Measurements from ENCODE around the gene RELL2.

Gene RELL2

DNA sequence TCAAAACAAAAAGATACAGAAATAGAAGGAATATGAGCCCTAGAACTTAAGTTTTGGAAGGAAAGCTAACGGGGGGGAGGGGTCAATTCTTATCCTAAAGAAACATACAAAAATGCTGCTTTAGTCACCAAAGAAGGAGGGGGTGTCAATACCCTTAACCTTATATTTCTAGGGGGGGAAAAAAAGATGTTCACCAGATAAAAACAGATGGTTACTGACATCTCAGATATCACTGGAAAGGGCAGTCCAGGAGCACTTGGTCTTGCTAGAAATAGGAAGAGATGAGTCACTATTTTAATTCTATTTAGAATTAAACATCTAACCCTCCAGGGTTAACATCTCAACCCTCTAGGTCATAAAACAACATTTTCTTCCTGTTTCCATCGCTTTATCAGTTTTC is 19.7 kb upstream of the RELL2 start:
- H3K9me3 ChIP-seq (ENCODE audit: control insufficient read depth, insufficient read depth, low read depth, low read length): no peaks in the 10 kb centered on the region
- peak overlapping the region; percentile 81 for H3K4me3 ChIP-seq (ENCODE audit: low read depth, low read length)
- CTCF ChIA-PET: interaction anchor here (1.0 to 3.9 kb wide), 11 partner anchors 10 to 200 kb away, joined by 3 to 51 read pairs (median 5); partner anchors contain the start of genes HDAC3 and RELL2
- H3K36me3 ChIP-seq (ENCODE audit: control insufficient read depth in 2 of 2, insufficient read depth in 1 of 2, low read length in 2 of 2): peaks cover 18 to 31% of the 10 kb centered on the region in 2 experiments
- peaks cover 30% of the 10 kb centered on the region for H3K4me1 ChIP-seq (ENCODE audit: control insufficient read depth, insufficient read depth, low read length)
- no peak for TF ChIP-seq ZNF837 (tag by site-specific recombination; IDR thresholded peaks at IDR 0.05)
- no peak for TF ChIP-seq ZBTB17 (tag by site-specific recombination; IDR thresholded peaks at IDR 0.05)
- TF ChIP-seq ZNF239 (tag by site-specific recombination; IDR thresholded peaks at IDR 0.05): no peak
- TF ChIP-seq ZFP41 (tag by site-specific recombination; IDR thresholded peaks at IDR 0.05; ENCODE audit: borderline replicate concordance): no peak
- no peak for TF ChIP-seq ZNF175 (tag by site-specific recombination; IDR thresholded peaks at IDR 0.05)
- H3K27ac ChIP-seq (ENCODE audit: extremely low read depth, low read depth, low read length): peak overlapping the region; percentile 78; the same call in 1 of the 2 replicates
- POLR2A ChIA-PET: interaction anchor here (0.5 to 3.0 kb wide), 3 partner anchors 20 to 43 kb away, joined by 4 to 37 read pairs (median 27); partner anchors contain the start of genes HDAC3 and RELL2

DNA sequence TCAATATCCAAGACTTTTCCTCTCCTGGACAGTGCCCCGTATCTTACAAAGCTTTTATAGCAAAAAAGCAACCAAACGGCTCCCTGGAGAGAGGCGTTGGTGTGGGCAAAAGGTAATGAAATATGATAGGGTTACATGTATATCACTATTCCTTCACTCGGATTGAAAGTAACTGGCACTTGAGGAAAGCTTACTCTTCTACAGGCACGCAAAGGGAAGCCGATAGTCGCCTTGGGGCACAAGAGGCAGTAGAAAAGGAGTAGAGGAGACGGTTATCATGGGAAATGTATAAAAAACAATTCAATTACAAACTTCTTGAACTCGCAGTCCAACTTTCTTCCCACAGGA is 19.1 kb upstream of the RELL2 start:
- Histone ChIP-seq H3K9me3 (ENCODE audit: control insufficient read depth, insufficient read depth, low read depth, low read length) (no peaks in the 10 kb centered on the region), H3K27ac (ENCODE audit: extremely low read depth, low read depth, low read length) (peak overlapping the region; percentile 78), H3K4me3 (ENCODE audit: low read depth, low read length) (peak overlapping the region; percentile 81), H3K4me1 (ENCODE audit: control insufficient read depth, insufficient read depth, low read length) (peaks cover 30% of the 10 kb centered on the region), H3K36me3 (ENCODE audit: control insufficient read depth in 2 of 2, insufficient read depth in 1 of 2, low read length in 2 of 2) (peaks cover 23 to 36% of the 10 kb centered on the region in 2 experiments)
- ChIA-PET POLR2A (interaction anchor here (0.5 to 3.0 kb wide), 4 partner anchors 10 to 42 kb away, joined by 4 to 37 read pairs (median 17); partner anchors contain the start of genes HDAC3 and RELL2), CTCF (interaction anchor here (1.0 to 3.9 kb wide), 9 partner anchors 10 to 53 kb away, joined by 3 to 51 read pairs (median 5); partner anchors contain the start of genes HDAC3 and RELL2)
- TF ChIP-seq WT1 (tag by site-specific recombination; IDR thresholded peaks at IDR 0.05): 0 out of 2 replicates have a peak, but pooled peaks have one; percentile 32
- no peak for TF ChIP-seq ZNF747 (tag by site-specific recombination; IDR thresholded peaks at IDR 0.05)
- no peak for TF ChIP-seq ZNF175 (tag by site-specific recombination; IDR thresholded peaks at IDR 0.05)
- peak; percentile 17; the same call in 1 of the 2 replicates for TF ChIP-seq TCF7L2 (IDR thresholded peaks at IDR 0.05; ENCODE audit: borderline replicate concordance, low read depth, low read length)
- TF ChIP-seq ZNF660 (tag by site-specific recombination; IDR thresholded peaks at IDR 0.05): peak; percentile 67
- TF ChIP-seq ZNF174 (tag by site-specific recombination; IDR thresholded peaks at IDR 0.05): no peak
- TF ChIP-seq GLI2 (tag by site-specific recombination; IDR thresholded peaks at IDR 0.05; ENCODE audit: borderline replicate concordance, low read depth): peak; percentile 47; the same call in 1 of the 2 replicates
- TF ChIP-seq ZNF2 (tag by site-specific recombination; IDR thresholded peaks at IDR 0.05): no peak
- peak; percentile 90 for TF ChIP-seq PRDM1 (tag by site-specific recombination; IDR thresholded peaks at IDR 0.05)
- TF ChIP-seq, protein P1, sequence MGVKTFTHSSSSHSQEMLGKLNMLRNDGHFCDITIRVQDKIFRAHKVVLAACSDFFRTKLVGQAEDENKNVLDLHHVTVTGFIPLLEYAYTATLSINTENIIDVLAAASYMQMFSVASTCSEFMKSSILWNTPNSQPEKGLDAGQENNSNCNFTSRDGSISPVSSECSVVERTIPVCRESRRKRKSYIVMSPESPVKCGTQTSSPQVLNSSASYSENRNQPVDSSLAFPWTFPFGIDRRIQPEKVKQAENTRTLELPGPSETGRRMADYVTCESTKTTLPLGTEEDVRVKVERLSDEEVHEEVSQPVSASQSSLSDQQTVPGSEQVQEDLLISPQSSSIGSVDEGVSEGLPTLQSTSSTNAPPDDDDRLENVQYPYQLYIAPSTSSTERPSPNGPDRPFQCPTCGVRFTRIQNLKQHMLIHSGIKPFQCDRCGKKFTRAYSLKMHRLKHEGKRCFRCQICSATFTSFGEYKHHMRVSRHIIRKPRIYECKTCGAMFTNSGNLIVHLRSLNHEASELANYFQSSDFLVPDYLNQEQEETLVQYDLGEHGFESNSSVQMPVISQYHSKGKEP (tag by site-specific recombination; IDR thresholded peaks at IDR 0.05): 0 out of 2 replicates have a peak, but pooled peaks have one; percentile 10
- peak; percentile 66 for TF ChIP-seq EGR2 (tag by site-specific recombination; IDR thresholded peaks at IDR 0.05; ENCODE audit: low read depth)
- peak; percentile 72 for TF ChIP-seq ZNF394 (tag by site-specific recombination; IDR thresholded peaks at IDR 0.05; ENCODE audit: borderline replicate concordance)
- no peak for TF ChIP-seq ZNF16 (tag by site-specific recombination; IDR thresholded peaks at IDR 0.05; ENCODE audit: low read depth)
- no peak for TF ChIP-seq ZNF521 (tag by site-specific recombination; IDR thresholded peaks at IDR 0.05)
- TF ChIP-seq ZXDB (tag by site-specific recombination; IDR thresholded peaks at IDR 0.05): peak; percentile 68
- TF ChIP-seq ZNF112 (tag by site-specific recombination; IDR thresholded peaks at IDR 0.05): no peak
- peak; percentile 65; the same call in 1 of the 2 replicates for TF ChIP-seq TRIM28 (IDR thresholded peaks at IDR 0.05; ENCODE audit: borderline replicate concordance, low read length)
- TF ChIP-seq ZNF558 (tag by site-specific recombination; IDR thresholded peaks at IDR 0.05): 0 out of 2 replicates have a peak, but pooled peaks have one; percentile 24
- no peak for TF ChIP-seq ZNF768 (tag by site-specific recombination; IDR thresholded peaks at IDR 0.05)
- TF ChIP-seq ZFHX2 (tag by site-specific recombination; conservative IDR thresholded peaks at IDR 0.05): peak; percentile 77
- TF ChIP-seq FEZF1 (tag by site-specific recombination; IDR thresholded peaks at IDR 0.05): peak; percentile 86
- TF ChIP-seq OVOL3 (tag by site-specific recombination; IDR thresholded peaks at IDR 0.05): peak; percentile 69; the same call in 1 of the 2 replicates
- peak; percentile 88 for TF ChIP-seq ZNF843 (tag by site-specific recombination; IDR thresholded peaks at IDR 0.05)
- 0 out of 2 replicates have a peak, but pooled peaks have one; percentile 9 for TF ChIP-seq ZNF184 (tag by site-specific recombination; IDR thresholded peaks at IDR 0.05)
- TF ChIP-seq, protein P2, sequence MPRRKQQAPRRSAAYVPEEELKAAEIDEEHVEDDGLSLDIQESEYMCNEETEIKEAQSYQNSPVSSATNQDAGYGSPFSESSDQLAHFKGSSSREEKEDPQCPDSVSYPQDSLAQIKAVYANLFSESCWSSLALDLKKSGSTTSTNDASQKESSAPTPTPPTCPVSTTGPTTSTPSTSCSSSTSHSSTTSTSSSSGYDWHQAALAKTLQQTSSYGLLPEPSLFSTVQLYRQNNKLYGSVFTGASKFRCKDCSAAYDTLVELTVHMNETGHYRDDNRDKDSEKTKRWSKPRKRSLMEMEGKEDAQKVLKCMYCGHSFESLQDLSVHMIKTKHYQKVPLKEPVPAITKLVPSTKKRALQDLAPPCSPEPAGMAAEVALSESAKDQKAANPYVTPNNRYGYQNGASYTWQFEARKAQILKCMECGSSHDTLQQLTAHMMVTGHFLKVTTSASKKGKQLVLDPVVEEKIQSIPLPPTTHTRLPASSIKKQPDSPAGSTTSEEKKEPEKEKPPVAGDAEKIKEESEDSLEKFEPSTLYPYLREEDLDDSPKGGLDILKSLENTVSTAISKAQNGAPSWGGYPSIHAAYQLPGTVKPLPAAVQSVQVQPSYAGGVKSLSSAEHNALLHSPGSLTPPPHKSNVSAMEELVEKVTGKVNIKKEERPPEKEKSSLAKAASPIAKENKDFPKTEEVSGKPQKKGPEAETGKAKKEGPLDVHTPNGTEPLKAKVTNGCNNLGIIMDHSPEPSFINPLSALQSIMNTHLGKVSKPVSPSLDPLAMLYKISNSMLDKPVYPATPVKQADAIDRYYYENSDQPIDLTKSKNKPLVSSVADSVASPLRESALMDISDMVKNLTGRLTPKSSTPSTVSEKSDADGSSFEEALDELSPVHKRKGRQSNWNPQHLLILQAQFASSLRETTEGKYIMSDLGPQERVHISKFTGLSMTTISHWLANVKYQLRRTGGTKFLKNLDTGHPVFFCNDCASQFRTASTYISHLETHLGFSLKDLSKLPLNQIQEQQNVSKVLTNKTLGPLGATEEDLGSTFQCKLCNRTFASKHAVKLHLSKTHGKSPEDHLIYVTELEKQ (tag by site-specific recombination; IDR thresholded peaks at IDR 0.05; ENCODE audit: borderline replicate concordance): no peak
- TF ChIP-seq, protein P3, sequence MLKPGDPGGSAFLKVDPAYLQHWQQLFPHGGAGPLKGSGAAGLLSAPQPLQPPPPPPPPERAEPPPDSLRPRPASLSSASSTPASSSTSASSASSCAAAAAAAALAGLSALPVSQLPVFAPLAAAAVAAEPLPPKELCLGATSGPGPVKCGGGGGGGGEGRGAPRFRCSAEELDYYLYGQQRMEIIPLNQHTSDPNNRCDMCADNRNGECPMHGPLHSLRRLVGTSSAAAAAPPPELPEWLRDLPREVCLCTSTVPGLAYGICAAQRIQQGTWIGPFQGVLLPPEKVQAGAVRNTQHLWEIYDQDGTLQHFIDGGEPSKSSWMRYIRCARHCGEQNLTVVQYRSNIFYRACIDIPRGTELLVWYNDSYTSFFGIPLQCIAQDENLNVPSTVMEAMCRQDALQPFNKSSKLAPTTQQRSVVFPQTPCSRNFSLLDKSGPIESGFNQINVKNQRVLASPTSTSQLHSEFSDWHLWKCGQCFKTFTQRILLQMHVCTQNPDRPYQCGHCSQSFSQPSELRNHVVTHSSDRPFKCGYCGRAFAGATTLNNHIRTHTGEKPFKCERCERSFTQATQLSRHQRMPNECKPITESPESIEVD (tag by site-specific recombination; IDR thresholded peaks at IDR 0.05): peak; percentile 96

All from HEK293 (cell line).